ENCODE measurements around the gene NDUFS6.

DNA sequence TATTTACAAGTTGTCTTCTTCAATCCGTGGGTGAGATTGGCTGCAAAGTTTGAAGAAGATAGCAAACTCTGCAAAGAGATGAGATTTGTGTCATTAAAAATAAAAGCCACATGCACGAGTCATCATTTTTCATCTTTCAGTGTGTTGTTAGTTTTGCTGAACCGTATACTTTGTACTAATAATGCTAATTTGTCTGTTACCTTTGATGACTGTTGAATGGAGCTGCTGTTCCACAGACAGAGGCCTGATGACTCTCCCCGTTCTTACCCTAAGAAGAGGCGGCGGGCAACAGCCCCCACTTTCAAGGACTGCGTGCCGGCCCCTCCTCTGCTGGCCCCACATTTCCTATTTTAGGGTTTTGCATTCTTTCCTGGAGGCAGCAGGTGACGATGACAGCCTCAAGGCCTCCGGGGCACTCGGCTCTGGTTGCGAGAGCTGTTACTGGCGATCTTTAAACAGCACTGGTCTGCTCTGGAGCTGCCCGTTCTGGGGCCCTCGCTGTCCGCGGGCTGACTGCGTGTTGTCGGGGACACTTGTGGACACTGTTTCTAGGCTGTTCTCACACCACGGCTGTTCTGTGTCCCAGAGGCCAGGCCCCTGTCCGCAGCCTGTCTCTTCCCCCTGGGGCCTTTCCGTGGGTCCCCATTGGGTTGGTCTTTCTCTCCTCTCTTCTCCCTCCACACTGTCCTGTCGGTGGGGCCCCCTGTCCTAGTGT, 35.1 kb downstream of the NDUFS6 start:
- TF ChIP-seq EP300 (IDR thresholded peaks at IDR 0.05; ENCODE audit: borderline replicate concordance) (no peak), NFIC (IDR thresholded peaks at IDR 0.05) (no peak), TEAD4 (IDR thresholded peaks at IDR 0.05) (no peak), CREB1 (IDR thresholded peaks at IDR 0.05; ENCODE audit: low read depth) (no peak)
- TF ChIP-seq, protein P1, sequence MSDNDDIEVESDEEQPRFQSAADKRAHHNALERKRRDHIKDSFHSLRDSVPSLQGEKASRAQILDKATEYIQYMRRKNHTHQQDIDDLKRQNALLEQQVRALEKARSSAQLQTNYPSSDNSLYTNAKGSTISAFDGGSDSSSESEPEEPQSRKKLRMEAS (IDR thresholded peaks at IDR 0.05), result no peak
- TF ChIP-seq, protein P2, sequence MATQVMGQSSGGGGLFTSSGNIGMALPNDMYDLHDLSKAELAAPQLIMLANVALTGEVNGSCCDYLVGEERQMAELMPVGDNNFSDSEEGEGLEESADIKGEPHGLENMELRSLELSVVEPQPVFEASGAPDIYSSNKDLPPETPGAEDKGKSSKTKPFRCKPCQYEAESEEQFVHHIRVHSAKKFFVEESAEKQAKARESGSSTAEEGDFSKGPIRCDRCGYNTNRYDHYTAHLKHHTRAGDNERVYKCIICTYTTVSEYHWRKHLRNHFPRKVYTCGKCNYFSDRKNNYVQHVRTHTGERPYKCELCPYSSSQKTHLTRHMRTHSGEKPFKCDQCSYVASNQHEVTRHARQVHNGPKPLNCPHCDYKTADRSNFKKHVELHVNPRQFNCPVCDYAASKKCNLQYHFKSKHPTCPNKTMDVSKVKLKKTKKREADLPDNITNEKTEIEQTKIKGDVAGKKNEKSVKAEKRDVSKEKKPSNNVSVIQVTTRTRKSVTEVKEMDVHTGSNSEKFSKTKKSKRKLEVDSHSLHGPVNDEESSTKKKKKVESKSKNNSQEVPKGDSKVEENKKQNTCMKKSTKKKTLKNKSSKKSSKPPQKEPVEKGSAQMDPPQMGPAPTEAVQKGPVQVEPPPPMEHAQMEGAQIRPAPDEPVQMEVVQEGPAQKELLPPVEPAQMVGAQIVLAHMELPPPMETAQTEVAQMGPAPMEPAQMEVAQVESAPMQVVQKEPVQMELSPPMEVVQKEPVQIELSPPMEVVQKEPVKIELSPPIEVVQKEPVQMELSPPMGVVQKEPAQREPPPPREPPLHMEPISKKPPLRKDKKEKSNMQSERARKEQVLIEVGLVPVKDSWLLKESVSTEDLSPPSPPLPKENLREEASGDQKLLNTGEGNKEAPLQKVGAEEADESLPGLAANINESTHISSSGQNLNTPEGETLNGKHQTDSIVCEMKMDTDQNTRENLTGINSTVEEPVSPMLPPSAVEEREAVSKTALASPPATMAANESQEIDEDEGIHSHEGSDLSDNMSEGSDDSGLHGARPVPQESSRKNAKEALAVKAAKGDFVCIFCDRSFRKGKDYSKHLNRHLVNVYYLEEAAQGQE (IDR thresholded peaks at IDR 0.05; ENCODE audit: low read depth), result no peak

All from Ishikawa (cell line).